Stomach (tissue), 4 donors: ENCODE results near the gene SLC17A5.

Source experiments
- POLR2A ChIP-seq, 4 donors: fragments of 450-650 bp; IDR thresholded peaks; one replicate each; pipeline ENCODE4 v1.6.1; 2016; ENCODE audit warnings: antibody characterized with exemption in 4 of 4, control low read depth in 2 of 4, mild to moderate bottlenecking in 1 of 4, moderate library complexity in 1 of 4
- POLR2AphosphoS5 ChIP-seq, 3 donors: sonication (generic); formaldehyde crosslinking; IDR thresholded peaks; one replicate each; pipeline ENCODE4 v1.6.1; 2016; ENCODE audit warnings: antibody characterized with exemption in 3 of 3
- TF ChIP-seq, protein P1 (sequence below), 7 experiments: fragments of 450-650 bp in 4 of 7; fragments of 200-600 bp in 3 of 7; sonication (generic) in 3 of 7; IDR thresholded peaks; one replicate each; pipeline ENCODE4 v1.5.1; 2016 to 2019; ENCODE audit warnings: antibody characterized with exemption in 7 of 7, control low read depth in 2 of 7, mild to moderate bottlenecking in 1 of 7

GRCh38 chr6:73657201-73657600 is 3.4 kb upstream of the SLC17A5 start:
- TF ChIP-seq, protein P1, sequence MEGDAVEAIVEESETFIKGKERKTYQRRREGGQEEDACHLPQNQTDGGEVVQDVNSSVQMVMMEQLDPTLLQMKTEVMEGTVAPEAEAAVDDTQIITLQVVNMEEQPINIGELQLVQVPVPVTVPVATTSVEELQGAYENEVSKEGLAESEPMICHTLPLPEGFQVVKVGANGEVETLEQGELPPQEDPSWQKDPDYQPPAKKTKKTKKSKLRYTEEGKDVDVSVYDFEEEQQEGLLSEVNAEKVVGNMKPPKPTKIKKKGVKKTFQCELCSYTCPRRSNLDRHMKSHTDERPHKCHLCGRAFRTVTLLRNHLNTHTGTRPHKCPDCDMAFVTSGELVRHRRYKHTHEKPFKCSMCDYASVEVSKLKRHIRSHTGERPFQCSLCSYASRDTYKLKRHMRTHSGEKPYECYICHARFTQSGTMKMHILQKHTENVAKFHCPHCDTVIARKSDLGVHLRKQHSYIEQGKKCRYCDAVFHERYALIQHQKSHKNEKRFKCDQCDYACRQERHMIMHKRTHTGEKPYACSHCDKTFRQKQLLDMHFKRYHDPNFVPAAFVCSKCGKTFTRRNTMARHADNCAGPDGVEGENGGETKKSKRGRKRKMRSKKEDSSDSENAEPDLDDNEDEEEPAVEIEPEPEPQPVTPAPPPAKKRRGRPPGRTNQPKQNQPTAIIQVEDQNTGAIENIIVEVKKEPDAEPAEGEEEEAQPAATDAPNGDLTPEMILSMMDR (IDR thresholded peaks at IDR 0.05) = no peak
- TF ChIP-seq POLR2A (IDR thresholded peaks at IDR 0.05) (no peak), POLR2AphosphoS5 (IDR thresholded peaks at IDR 0.05) (no peak)
